ENCODE measurements around the gene CAMKK2. TPM values are rescaled to one million over a fixed set of nuclear protein-coding genes. Genes with fewer than 3 reads are reported as not detected.

CAMKK2 gene
- total RNA-seq, 1 donor from 2014 or later = 20.5 TPM

- intact Hi-C loops (cut with micrococcal nuclease) = no loop called here
- no peak for ATAC-seq (ENCODE audit: low read depth)
- DNase-seq = no peak
- no peak for TF ChIP-seq CTCF (IDR thresholded peaks at IDR 0.05)
- peaks cover 6% of the 10 kb centered on the region for H3K9me3 Mint-ChIP-seq
- H3K4me3 Mint-ChIP-seq = no peak overlapping the region
- no peaks in the 10 kb centered on the region for H3K27me3 Mint-ChIP-seq
- H3K27ac Mint-ChIP-seq = no peak overlapping the region
- CTCF ChIA-PET = no interaction called here
- peaks cover 13% of the 10 kb centered on the region for H3K4me1 Mint-ChIP-seq
- peaks cover 67% of the 10 kb centered on the region for H3K36me3 Mint-ChIP-seq (ENCODE audit: low read depth)
- POLR2A ChIA-PET = no interaction called here
Measured at GRCh38 chr12:121252712-121253345, 43.7 kb downstream of the CAMKK2 start.

- Mint-ChIP-seq H3K36me3 (ENCODE audit: low read depth) (peaks cover 72% of the 10 kb centered on the region), H3K9me3 (peaks cover 6% of the 10 kb centered on the region), H3K27me3 (no peaks in the 10 kb centered on the region), H3K27ac (no peak overlapping the region), H3K4me1 (peaks cover 20% of the 10 kb centered on the region), H3K4me3 (no peak overlapping the region)
- DNase-seq (no peak), ATAC-seq (ENCODE audit: low read depth) (no peak)
- no peak for TF ChIP-seq CTCF (IDR thresholded peaks at IDR 0.05)
- ChIA-PET CTCF (no interaction called here), POLR2A (no interaction called here)
- intact Hi-C loops (cut with micrococcal nuclease) = no loop called here
Measured at GRCh38 chr12:121251838-121252237, 44.7 kb downstream of the CAMKK2 start.

DNA sequence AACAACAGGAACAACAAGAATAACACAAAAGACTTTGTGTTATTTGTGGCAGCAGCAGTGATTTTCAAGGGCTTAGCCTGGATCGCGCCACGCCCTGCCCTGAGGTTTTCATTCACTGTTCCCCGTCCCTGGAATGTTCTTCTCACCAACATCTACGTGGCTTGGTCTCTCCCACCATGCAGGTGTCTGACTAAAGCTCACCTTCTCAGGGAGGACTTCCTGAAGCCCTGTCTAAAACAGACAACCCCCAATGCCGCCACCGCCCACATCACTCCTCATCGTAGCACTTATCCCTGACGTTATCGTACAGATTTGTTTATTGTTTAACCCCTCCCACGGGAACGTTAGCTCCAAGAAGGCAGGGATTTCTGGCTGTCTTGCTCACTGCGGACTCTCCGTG is 46.1 kb downstream of the CAMKK2 start:
- Mint-ChIP-seq H3K4me3 (no peak overlapping the region), H3K9me3 (peaks cover 6% of the 10 kb centered on the region), H3K4me1 (peaks cover 21% of the 10 kb centered on the region), H3K27me3 (no peaks in the 10 kb centered on the region), H3K36me3 (ENCODE audit: low read depth) (peaks cover 60% of the 10 kb centered on the region), H3K27ac (no peak overlapping the region)
- intact Hi-C loops (cut with micrococcal nuclease) = no loop called here
- CTCF ChIA-PET = no interaction called here
- DNase-seq (no peak), ATAC-seq (ENCODE audit: low read depth) (no peak)
- POLR2A ChIA-PET = no interaction called here
- TF ChIP-seq CTCF (IDR thresholded peaks at IDR 0.05) = no peak

- peaks cover 21% of the 10 kb centered on the region for H3K4me1 Mint-ChIP-seq
- ChIA-PET CTCF (interaction anchor here (1.2 kb wide), 1 partner anchor 10 kb away, joined by 3 read pairs; no protein-coding TSS in a partner anchor), POLR2A (interaction anchor here (0.6 to 1.8 kb wide), 4 partner anchors 9 to 177 kb away, joined by 3 to 9 read pairs (median 4); partner anchors contain the start of gene CAMKK2)
- no peaks in the 10 kb centered on the region for H3K27me3 Mint-ChIP-seq
- intact Hi-C loops (cut with micrococcal nuclease) = no loop called here
- H3K9me3 Mint-ChIP-seq = peaks cover 6% of the 10 kb centered on the region
- H3K4me3 Mint-ChIP-seq = peak overlapping the region; percentile 50
- H3K27ac Mint-ChIP-seq = peak overlapping the region; percentile 56
- H3K36me3 Mint-ChIP-seq (ENCODE audit: low read depth) = peaks cover 54% of the 10 kb centered on the region
- ATAC-seq (ENCODE audit: low read depth) (peak; percentile 87), DNase-seq (peak; percentile 36)
- no peak for TF ChIP-seq CTCF (IDR thresholded peaks at IDR 0.05)
Measured at GRCh38 chr12:121248622-121249021, 47.9 kb downstream of the CAMKK2 start.

GRCh38 chr12:121246893-121247557 is 49.5 kb downstream of the CAMKK2 start:
- intact Hi-C loops (cut with micrococcal nuclease) = no loop called here
- H3K4me1 Mint-ChIP-seq = peaks cover 21% of the 10 kb centered on the region
- ATAC-seq (ENCODE audit: low read depth) (no peak), DNase-seq (no peak)
- CTCF ChIA-PET = no interaction called here
- POLR2A ChIA-PET = interaction anchor here (0.5 kb wide), 1 partner anchor 19 kb away, joined by 3 read pairs; no protein-coding TSS in a partner anchor
- no peaks in the 10 kb centered on the region for H3K9me3 Mint-ChIP-seq
- peaks cover 44% of the 10 kb centered on the region for H3K36me3 Mint-ChIP-seq (ENCODE audit: low read depth)
- no peak for TF ChIP-seq CTCF (IDR thresholded peaks at IDR 0.05)
- no peaks in the 10 kb centered on the region for H3K27me3 Mint-ChIP-seq
- no peak overlapping the region for H3K27ac Mint-ChIP-seq
- no peak overlapping the region for H3K4me3 Mint-ChIP-seq
